Spinal cord (tissue), 10 donors: Measurements from ENCODE around the gene SCP2. TPM values are rescaled to one million over a fixed set of nuclear protein-coding genes. Genes with fewer than 3 reads are reported as not detected.

ENCODE experiments used
- DNase-seq, 6 donors: peaks; one replicate each; pipeline versions ENCODE4 v3.0.0 to v3.0.0-alpha.2; 2013 to 2015; ENCODE audit warnings: low spot score in 6 of 6, low read depth in 4 of 6
- H3K27ac ChIP-seq: one replicate; pipeline ENCODE4 v1.5.1; 2013; ENCODE audit warnings: low read depth, low read length, control low read depth
- H3K27me3 ChIP-seq: one replicate; pipeline ENCODE4 v1.6.1; 2013; ENCODE audit warnings: low read length; ENCODE audit not compliant: control insufficient read depth, insufficient read depth
- H3K36me3 ChIP-seq: one replicate; pipeline ENCODE4 v1.6.1; 2013; ENCODE audit warnings: low read length; ENCODE audit not compliant: control insufficient read depth, insufficient read depth
- H3K4me1 ChIP-seq: one replicate; pipeline ENCODE4 v1.6.1; 2013; ENCODE audit warnings: low read length; ENCODE audit not compliant: control insufficient read depth, insufficient read depth
- H3K4me3 ChIP-seq: one replicate; pipeline ENCODE4 v1.5.1; 2013; ENCODE audit warnings: low read depth, low read length, control low read depth
- H3K9me3 ChIP-seq: one replicate; pipeline ENCODE4 v1.6.1; 2013; ENCODE audit warnings: low read length; ENCODE audit not compliant: control insufficient read depth, insufficient read depth
- WGBS: methylation state at CpG from one replicate; pipeline ENCODE4 v1.1.5; 2013; ENCODE audit warnings: missing lambda C conversion rate; ENCODE audit not compliant: insufficient coverage; 5-methylcytosine and 5-hydroxymethylcytosine counted together
- long read RNA-seq, 4 donors: transcript quantifications; one replicate each; lab custom pipeline, GENCODE V29; 2026
- polyA plus RNA-seq, 2 donors: library from polyadenylated mRNA; unstranded; fragments of 120-200 nt; gene quantifications; one replicate each; pipeline ENCODE4 v1.2.1, GENCODE V29; 2013; ENCODE audit not compliant: insufficient read length in 2 of 2
- total RNA-seq, 2 donors: library from RNA; depleted of rRNA in 1 of 2; stranded (reverse); fragments of 120-200 nt in 1 of 2; fragments of >200 nt in 1 of 2; gene quantifications; one replicate each; pipeline versions ENCODE4 v1.2.3 to v1.2.4, GENCODE V29; 2013 to 2014
- donor health status: healthy.

The SCP2 gene, protein sequence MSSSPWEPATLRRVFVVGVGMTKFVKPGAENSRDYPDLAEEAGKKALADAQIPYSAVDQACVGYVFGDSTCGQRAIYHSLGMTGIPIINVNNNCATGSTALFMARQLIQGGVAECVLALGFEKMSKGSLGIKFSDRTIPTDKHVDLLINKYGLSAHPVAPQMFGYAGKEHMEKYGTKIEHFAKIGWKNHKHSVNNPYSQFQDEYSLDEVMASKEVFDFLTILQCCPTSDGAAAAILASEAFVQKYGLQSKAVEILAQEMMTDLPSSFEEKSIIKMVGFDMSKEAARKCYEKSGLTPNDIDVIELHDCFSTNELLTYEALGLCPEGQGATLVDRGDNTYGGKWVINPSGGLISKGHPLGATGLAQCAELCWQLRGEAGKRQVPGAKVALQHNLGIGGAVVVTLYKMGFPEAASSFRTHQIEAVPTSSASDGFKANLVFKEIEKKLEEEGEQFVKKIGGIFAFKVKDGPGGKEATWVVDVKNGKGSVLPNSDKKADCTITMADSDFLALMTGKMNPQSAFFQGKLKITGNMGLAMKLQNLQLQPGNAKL
- total RNA-seq (100 to 1,000 TPM; 140 to 146 TPM), polyA plus RNA-seq (100 to 1,000 TPM; 119 to 155 TPM)
- long read RNA-seq, donor 1, transcript SCP2-207 (5 exons, 894 nt), result major isoform, 64 of 88 reads
- long read RNA-seq, donor 1, transcript SCP2-205 (4 exons, 1,298 nt), result minor isoform, 6 of 88 reads
- long read RNA-seq, donor 1, transcript SCP2-203 (16 exons, 2,811 nt), result minor isoform, 13 of 88 reads
- long read RNA-seq, donor 1, partial matches to known transcripts, result 0 of 88 reads
- long read RNA-seq, donor 1, other reads (novel, unspliced or antisense), result 0 of 88 reads
- long read RNA-seq, donor 2, transcript SCP2-207 (5 exons, 894 nt), result major isoform, 26 of 38 reads
- long read RNA-seq, donor 2, partial matches to known transcripts, result 0 of 38 reads
- long read RNA-seq, donor 2, other reads (novel, unspliced or antisense), result 5 of 38 reads
- long read RNA-seq, donor 3, transcript SCP2-207 (5 exons, 894 nt), result major isoform, 23 of 36 reads
- long read RNA-seq, donor 3, partial matches to known transcripts, result 5 of 36 reads
- long read RNA-seq, donor 3, other reads (novel, unspliced or antisense), result 0 of 36 reads
- long read RNA-seq, donor 4, transcript SCP2-203 (16 exons, 2,811 nt), result minor isoform, 7 of 86 reads
- long read RNA-seq, donor 4, transcript SCP2-207 (5 exons, 894 nt), result major isoform, 64 of 86 reads
- long read RNA-seq, donor 4, partial matches to known transcripts, result 10 of 86 reads
- long read RNA-seq, donor 4, other reads (novel, unspliced or antisense), result 0 of 86 reads

DNA sequence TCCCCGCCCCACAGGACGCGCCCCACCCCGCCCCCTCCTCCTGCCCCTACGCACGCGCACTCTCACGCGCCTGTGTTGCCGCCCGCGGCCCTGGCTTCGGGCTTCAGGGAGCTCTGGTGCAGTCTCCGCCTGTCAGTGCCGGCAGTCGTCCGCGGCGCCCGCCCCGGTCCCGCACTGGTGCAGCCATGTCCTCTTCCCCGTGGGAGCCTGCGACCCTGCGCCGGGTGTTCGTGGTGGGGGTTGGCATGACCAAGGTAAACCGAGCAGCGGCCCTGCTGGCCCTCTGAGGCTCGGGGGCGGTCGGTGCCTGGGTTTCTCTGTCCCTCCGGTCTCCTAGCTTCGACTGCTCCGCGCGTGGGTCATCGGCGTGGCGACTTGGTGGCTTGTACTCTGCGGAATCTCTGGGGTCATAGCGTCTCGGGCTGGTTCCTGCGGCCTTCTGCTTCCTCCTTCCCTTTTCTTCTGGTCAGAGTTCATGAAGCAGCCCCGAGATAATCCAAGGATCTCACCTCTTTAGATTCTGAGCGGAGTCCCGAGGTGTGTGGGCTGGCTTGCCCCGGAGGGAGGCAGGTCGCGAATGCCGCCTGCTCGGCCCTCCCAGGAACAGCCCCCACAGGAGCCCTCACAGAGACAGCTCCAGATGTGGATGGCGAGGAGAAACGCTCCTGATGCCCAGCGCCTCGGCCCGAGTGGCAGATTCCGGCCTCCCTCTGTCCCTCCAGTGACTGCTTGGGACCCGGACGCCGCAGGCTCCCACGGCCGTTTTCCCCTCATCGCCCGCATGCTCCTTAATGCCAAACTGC is at the start of gene SCP2:
TSS of gene SCP2 (plus strand) at position 65 of the 803 bp plus-strand sequence. CDS start at position 186, 121 bp downstream.
- no peaks in the 10 kb centered on the region for H3K9me3 ChIP-seq
- under 1% methylated on average over 56 of the region's 65 CpGs for WGBS
- DNase-seq, result peak; percentile 33 to 91 (median 51)
- peaks cover 15% of the 10 kb centered on the region for H3K4me1 ChIP-seq
- H3K36me3 ChIP-seq, result no peaks in the 10 kb centered on the region
- peak within 1 kb of the TSS; percentile 60 for H3K27ac ChIP-seq
- peaks cover 11% of the 10 kb centered on the region for H3K27me3 ChIP-seq
- H3K4me3 ChIP-seq, result peak within 1 kb of the TSS; percentile 76

DNA sequence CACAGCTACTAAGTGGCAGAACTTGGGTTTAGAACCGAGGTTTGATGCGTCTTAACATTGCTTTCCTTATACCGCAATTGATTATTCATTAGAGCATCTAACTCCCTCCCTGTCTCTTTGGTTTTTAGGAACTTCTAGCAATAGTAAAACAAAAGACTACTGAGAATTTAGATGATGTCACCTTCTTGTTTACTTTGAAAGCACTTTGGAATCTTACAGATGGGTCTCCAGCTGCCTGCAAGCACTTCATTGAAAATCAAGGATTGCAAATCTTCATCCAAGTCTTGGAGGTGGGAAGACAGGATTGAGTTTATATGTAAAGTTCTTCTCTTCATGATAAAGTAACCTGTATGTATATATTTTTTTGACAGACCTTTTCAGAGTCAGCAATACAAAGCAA is 49.5 kb upstream of the SCP2 start:
- no peak overlapping the region for H3K27ac ChIP-seq
- no peak overlapping the region for H3K4me3 ChIP-seq
- WGBS, result no CpG with 5 or more reads among the region's 3 CpGs
- no peaks in the 10 kb centered on the region for H3K27me3 ChIP-seq
- H3K4me1 ChIP-seq, result no peaks in the 10 kb centered on the region
- H3K9me3 ChIP-seq, result no peaks in the 10 kb centered on the region
- DNase-seq, result no peak
- H3K36me3 ChIP-seq, result no peaks in the 10 kb centered on the region

DNA sequence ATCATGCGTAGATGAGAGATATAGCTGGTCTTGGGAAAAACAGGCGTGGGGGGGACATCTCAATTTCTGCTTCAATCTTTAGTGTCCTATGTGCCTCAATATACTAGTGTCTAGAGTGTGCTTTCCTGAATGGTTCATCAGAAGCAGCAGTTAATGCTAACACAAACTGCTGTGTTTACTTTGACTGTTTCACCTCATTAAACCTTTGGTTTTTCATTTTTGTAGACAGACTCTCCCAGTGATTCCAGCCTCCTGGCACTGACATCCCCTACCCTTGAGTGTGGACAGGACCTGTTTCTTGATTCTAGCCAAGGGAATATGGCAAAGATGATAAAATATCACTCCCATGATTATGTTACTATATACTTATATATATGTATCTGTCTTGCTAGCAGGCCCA is 46.9 kb upstream of the SCP2 start:
- no peak overlapping the region for H3K4me3 ChIP-seq
- peak in 1 of 6 donors; percentile 63 for DNase-seq
- no peaks in the 10 kb centered on the region for H3K36me3 ChIP-seq
- no peaks in the 10 kb centered on the region for H3K4me1 ChIP-seq
- no peaks in the 10 kb centered on the region for H3K27me3 ChIP-seq
- no peak overlapping the region for H3K27ac ChIP-seq
- WGBS, result 100% methylated on average over 1 of the region's 2 CpGs
- H3K9me3 ChIP-seq, result no peaks in the 10 kb centered on the region

DNA sequence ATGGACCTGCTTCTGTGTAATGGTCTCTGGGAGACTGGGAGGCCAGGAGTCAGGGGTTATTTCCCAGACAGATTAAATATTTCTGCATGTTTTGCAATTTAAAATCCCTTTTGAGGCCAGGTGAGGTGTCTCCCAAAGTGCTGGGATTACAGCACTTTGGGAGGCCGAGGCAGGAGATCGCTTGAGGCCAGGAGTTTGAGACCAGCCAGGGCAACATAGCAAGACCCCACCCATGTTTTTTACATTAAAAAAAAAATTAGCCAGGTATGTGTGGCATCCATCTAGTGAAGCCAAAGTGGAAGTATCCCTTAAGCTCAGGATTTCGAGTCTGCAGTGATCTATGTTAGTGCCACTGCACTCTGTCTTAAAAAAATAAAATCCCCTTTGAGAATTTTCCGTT is 39.6 kb upstream of the SCP2 start:
- Histone ChIP-seq H3K36me3 (no peaks in the 10 kb centered on the region), H3K9me3 (no peaks in the 10 kb centered on the region), H3K27ac (no peak overlapping the region), H3K4me1 (no peaks in the 10 kb centered on the region), H3K4me3 (no peak overlapping the region), H3K27me3 (no peaks in the 10 kb centered on the region)
- no peak for DNase-seq
- no CpG with 5 or more reads among the region's 4 CpGs for WGBS

DNA sequence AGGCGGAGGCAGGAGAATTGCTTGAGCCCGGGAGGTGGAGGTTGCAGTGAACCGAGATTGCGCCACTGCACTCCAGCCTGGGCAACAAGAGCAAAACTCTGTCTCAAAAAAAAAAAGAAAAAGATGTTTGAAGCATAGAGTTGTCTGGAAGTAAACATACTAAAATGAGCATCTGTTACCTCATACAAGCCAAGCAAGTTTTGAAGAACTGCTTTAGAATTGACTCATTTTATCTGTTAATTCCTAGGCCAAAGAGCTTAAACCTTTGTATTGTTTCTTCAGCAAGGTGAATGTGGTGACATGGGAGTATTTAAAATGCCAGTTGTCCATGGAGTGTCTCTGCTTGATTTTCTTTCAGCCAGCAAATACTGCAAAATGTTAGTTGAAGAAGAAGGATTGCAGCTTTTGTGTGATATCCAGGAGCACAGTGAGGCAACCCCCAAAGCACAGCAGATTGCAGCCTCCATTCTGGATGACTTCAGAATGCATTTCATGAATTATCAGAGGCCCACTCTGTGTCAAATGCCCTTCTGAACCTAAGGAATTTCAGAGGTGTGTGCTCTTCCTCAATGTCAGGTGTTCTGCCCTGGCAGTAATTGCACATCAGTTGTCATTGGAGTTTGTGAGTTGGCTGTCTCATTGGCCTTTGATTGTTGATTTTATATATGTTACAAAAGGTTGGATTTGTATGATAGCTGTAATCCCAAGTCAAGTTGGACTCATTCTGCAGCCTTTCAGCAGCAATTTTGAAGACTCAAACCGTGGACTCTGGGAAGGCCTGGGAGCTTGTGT is 34.5 kb upstream of the SCP2 start:
- no peaks in the 10 kb centered on the region for H3K4me1 ChIP-seq
- H3K27ac ChIP-seq, result no peak overlapping the region
- no peak overlapping the region for H3K4me3 ChIP-seq
- DNase-seq, result no peak
- WGBS, result 100% methylated on average over 2 of the region's 5 CpGs
- no peaks in the 10 kb centered on the region for H3K27me3 ChIP-seq
- H3K36me3 ChIP-seq, result no peaks in the 10 kb centered on the region
- H3K9me3 ChIP-seq, result no peaks in the 10 kb centered on the region

DNA sequence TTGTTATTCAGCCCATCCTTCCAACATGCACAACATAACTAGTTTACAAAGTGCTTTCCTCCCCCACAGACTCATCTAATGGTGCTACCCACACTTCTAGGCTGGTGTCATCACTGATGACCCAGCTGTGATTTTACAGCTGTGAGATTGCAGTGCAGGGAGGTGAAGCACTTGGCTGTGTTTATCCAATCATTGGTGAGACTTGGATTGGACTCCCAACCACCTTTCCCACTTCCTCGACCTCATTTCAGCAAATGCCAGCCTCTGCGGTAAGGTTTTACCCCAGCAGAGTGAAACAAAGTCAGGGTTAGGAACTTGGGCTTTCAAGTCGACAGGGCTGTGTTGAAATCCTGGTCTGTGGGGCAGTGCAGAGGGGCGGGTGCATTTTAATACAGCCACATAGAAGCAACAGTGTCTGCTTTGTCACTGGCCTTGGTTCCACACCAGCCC is 27.6 kb upstream of the SCP2 start:
- Histone ChIP-seq H3K27me3 (no peaks in the 10 kb centered on the region), H3K4me1 (no peaks in the 10 kb centered on the region), H3K36me3 (peaks cover 1% of the 10 kb centered on the region), H3K9me3 (no peaks in the 10 kb centered on the region), H3K27ac (no peak overlapping the region), H3K4me3 (no peak overlapping the region)
- WGBS, result 29% methylated on average over 4 of the region's 4 CpGs
- no peak for DNase-seq

DNA sequence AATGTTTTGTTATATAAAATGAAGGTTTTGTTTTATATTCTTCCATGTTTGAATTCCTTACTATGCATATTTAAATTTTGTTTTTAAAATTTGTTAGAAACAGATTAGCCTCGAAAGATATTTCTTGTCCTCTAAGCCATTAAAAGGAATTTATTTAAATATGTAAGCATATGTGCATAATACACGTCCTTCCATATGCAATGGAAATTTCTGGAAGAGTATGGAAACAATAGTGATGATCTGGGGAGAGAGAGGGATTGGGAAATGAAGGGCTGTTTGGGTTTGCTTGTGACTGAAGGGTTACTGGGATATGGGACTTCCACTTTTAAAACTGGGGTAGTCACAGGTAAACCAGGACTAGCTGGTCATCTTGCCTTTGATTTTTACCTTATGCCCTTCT is 26.7 kb upstream of the SCP2 start:
- no CpG with 5 or more reads among the region's 2 CpGs for WGBS

DNA sequence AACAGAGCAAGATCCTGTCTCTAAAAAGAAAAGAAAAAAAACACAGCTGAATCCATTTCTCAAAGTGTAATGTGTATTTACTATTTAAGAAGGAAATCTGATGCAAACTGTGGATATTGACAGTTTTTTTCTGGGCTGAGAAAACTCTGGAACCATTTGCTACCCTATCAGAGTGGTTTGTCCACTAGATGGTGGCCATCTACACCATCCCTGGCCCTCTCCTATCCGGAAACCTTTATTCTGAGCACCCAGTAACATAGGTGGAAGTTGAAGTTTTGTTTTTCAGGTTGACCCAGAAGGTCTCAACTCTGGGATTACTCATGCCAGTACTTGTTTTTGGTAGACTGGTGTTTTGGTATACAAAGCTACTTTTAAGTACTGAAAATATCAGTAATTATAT is 25.7 kb upstream of the SCP2 start:
- no CpG with 5 or more reads among the region's 1 CpG for WGBS
- H3K27me3 ChIP-seq, result no peaks in the 10 kb centered on the region
- H3K4me1 ChIP-seq, result no peaks in the 10 kb centered on the region
- H3K9me3 ChIP-seq, result no peaks in the 10 kb centered on the region
- H3K27ac ChIP-seq, result no peak overlapping the region
- H3K4me3 ChIP-seq, result no peak overlapping the region
- H3K36me3 ChIP-seq, result peaks cover 3% of the 10 kb centered on the region
- no peak for DNase-seq

More for the DNA sequence above, 26.7 kb upstream of the SCP2 start:
- Histone ChIP-seq H3K4me1 (no peaks in the 10 kb centered on the region), H3K27me3 (no peaks in the 10 kb centered on the region), H3K9me3 (no peaks in the 10 kb centered on the region), H3K27ac (no peak overlapping the region), H3K36me3 (peaks cover 3% of the 10 kb centered on the region), H3K4me3 (no peak overlapping the region)
- DNase-seq, result no peak
